SJSA1 (cell line): ENCODE data around the gene NEMP1. TPM values are rescaled to one million over a fixed set of nuclear protein-coding genes. Genes with fewer than 3 reads are reported as not detected.
"Not testable (repeated sequence)": the region's sequence is repeated elsewhere in the genome, so short reads cannot be mapped to it uniquely, and the experiment has no call there.

Experiments used
- DNase-seq, 2 experiments: peaks; one replicate each; pipeline ENCODE4 v3.0.0-alpha.2; 2015 to 2020; ENCODE audit warnings: low spot score in 2 of 2, low read depth in 1 of 2
- H3K27ac ChIP-seq: fragments of 250-450 bp; sonication (Bioruptor Pico); 2 replicates; pipeline ENCODE4 v1.5.1; 2020; ENCODE audit warnings: mild to moderate bottlenecking, moderate library complexity
- H3K27me3 ChIP-seq: fragments of 250-450 bp; sonication (Bioruptor Pico); replicated peaks from 2 replicates; pipeline ENCODE4 v1.5.1; 2020; ENCODE audit warnings: mild to moderate bottlenecking, moderate library complexity
- H3K36me3 ChIP-seq: fragments of 250-450 bp; sonication (Bioruptor Pico); 2 replicates; pipeline ENCODE4 v1.5.1; 2020; ENCODE audit warnings: mild to moderate bottlenecking
- H3K4me1 ChIP-seq: fragments of 250-450 bp; sonication (Bioruptor Pico); replicated peaks from 2 replicates; pipeline ENCODE4 v1.6.1; 2021; ENCODE audit warnings: mild to moderate bottlenecking
- H3K4me3 ChIP-seq: fragments of 250-450 bp; sonication (Bioruptor Pico); 2 replicates; pipeline ENCODE4 v1.5.1; 2020; ENCODE audit warnings: mild to moderate bottlenecking
- H3K9me3 ChIP-seq: fragments of 250-450 bp; sonication (Bioruptor Pico); replicated peaks from 2 replicates; pipeline ENCODE4 v1.5.1; 2020; ENCODE audit warnings: mild to moderate bottlenecking
- total RNA-seq: library from RNA; depleted of rRNA; stranded (reverse); fragments of >200 nt; shearing (Covaris generic); gene quantifications from 2 replicates; pipeline ENCODE4 v1.2.3, GENCODE V29; 2014

The NEMP1 gene
- total RNA-seq, 1 experiment from 2014 or later = 40.3 TPM

DNA sequence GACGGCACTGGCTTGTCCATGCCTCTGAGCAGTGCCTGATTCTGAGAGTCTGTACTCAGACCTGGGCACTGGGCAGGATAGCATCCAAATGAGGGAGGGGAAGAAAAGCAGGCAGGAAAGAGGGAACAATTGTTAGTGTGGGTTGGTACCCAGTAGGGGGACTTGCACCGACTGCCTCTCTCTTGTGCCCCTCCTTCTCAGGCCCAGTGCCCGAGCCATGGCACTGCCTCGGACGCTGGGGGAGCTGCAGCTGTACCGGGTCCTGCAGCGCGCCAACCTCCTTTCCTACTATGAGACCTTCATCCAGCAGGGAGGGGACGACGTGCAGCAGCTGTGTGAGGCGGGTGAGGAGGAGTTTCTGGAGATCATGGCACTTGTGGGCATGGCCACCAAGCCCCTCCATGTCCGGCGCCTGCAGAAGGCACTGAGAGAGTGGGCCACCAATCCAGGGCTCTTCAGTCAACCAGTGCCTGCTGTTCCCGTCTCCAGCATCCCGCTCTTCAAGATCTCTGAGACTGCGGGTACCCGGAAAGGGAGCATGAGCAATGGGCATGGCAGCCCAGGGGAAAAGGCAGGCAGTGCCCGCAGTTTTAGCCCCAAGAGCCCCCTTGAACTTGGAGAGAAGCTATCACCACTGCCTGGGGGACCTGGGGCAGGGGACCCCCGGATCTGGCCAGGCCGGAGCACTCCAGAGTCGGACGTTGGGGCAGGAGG is 12.5 kb upstream of the NEMP1 start:
- no peak for DNase-seq
- peaks cover 52% of the 10 kb centered on the region for H3K36me3 ChIP-seq
- peaks cover 28% of the 10 kb centered on the region for H3K4me1 ChIP-seq

DNA sequence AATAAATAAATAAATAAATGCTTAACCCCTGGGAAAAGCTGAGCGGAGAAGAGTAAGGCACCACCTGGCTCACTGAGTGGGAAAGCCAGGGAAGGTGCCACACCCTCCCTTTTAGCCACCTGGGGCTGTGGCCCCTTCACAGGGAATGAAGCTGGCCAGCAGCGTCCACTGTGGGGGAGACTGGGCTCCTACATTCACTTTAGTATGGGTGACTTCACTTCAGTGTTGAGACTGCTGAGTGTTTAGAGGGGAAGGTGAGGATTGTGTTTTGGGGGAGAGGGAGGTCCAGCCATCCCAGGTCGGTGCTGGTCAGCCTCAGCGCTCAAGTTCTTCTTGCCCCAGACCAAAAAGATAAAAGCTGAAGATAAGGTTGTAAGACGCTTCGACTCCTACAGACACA is 11.9 kb upstream of the NEMP1 start:
- Histone ChIP-seq H3K4me1 (peaks cover 31% of the 10 kb centered on the region), H3K9me3 (no peaks in the 10 kb centered on the region), H3K27me3 (no peaks in the 10 kb centered on the region), H3K36me3 (peaks cover 46% of the 10 kb centered on the region), H3K4me3 (peak overlapping the region; percentile 73), H3K27ac (no peak overlapping the region)
- no peak for DNase-seq

More for the DNA sequence above, 12.5 kb upstream of the NEMP1 start:
- Histone ChIP-seq H3K4me3 (no peak overlapping the region), H3K27ac (no peak overlapping the region), H3K27me3 (no peaks in the 10 kb centered on the region), H3K9me3 (no peaks in the 10 kb centered on the region)

DNA sequence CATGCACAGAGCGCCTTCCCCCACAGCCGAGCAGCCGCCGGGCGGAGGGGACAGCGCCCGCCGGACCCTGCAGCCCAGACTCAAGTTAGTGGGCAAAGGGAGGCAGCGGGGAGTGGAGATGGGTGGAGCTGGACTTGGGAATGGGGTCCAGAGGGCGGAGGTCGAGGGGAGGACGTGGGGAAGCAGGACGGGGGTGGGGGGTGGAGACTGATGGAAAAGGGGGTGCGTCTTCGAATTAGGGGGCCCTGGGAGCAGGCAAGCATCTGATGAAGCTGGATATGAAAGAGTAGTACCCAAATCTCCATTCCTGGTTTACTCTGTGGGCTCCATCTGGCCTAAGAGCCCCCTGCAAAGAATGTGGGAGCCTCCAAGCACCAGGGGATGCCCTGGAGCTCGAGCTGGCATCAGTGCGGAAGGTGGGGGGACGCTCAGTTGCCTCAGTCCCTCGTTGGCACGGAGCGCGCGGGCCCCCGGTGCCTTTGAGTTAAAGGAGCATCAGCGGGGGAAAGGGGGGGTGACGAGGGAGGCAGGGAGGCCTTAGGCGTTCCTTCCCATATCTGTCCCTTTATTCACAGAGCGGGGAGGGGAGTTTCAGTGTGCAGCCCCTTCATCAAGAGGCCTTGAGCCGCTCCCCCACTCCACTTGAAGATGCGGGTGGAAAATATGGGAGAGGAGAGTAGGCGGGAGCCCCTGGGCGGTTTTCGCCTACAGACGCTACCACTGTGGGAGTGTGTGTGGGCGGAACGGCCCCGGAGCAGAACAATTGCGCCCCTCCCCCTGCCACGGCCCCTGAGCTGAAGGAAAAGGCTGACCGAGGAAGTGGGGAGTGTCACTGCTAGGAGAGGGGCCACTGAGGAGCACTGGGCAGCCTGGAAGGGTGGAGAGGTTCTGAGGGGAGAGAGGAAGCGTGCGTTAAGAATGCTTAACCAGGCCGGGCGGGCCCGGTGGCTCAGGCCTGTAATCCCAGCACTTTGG is 11.0 kb upstream of the NEMP1 start:
- H3K36me3 ChIP-seq = peaks cover 37% of the 10 kb centered on the region
- peaks cover 31% of the 10 kb centered on the region for H3K4me1 ChIP-seq
- no peaks in the 10 kb centered on the region for H3K27me3 ChIP-seq
- H3K4me3 ChIP-seq = peak overlapping the region; percentile 73
- DNase-seq = peak; percentile 82
- peak overlapping the region; percentile 31; the same call in 1 of the 2 replicates for H3K27ac ChIP-seq
- no peaks in the 10 kb centered on the region for H3K9me3 ChIP-seq

DNA sequence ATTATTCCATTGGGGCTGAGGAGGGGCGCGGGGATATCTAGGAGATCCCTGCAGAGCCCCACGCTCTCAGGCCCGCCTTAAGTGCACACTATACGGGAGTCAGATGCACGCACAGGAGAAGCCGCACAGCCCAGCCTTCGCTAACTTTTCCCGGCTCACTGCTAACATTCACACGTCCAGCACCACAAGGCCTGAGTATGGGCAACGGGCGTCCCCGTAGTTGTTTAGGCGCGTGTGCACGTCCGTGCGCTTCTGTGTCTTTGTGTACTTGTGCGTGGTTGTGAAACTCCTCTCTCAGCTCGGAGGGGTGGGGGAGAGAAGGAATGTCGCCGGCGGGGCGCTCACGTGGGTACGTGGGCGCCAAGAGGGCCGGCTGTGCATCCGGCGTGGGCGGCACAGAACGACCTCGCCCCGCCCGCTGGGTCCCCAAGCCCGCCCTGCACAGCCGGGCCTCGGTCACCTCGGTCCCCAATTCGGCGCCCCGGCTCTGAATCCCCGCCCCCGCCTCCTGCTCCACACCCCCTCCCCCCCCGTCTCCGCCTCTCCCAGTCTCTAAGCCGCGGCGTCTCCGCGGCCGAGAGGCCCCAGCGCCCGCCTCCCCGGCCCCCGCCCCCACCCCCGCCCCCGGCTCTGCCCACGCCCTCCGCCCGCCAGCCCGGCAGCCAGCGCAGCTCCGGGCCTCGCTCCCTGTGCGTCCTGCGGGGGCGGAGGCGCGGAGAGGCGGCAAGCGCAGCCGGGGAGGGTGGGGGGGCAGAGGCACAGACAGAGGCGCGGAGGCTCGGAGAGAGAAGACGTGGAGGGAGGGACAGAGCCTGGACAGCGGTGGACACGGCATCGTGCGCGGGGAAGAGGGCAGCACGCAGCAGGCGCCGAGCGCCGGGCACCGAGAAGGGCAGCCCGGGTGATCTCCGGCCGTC is 10.0 kb upstream of the NEMP1 start, which contains the start of gene NAB2:
TSS of gene NAB2 (plus strand) at position 761 of the 917 bp plus-strand sequence. CDS start 158 bp downstream, outside the sequence.
- Histone ChIP-seq H3K4me3 (peak within 1 kb of the TSS; percentile 73), H3K4me1 (peaks cover 24% of the 10 kb centered on the region), H3K27me3 (no peaks in the 10 kb centered on the region), H3K27ac (peak within 1 kb of the TSS; percentile 92), H3K36me3 (peaks cover 31% of the 10 kb centered on the region), H3K9me3 (no peaks in the 10 kb centered on the region)
- peak; percentile 94 to 97 for DNase-seq

DNA sequence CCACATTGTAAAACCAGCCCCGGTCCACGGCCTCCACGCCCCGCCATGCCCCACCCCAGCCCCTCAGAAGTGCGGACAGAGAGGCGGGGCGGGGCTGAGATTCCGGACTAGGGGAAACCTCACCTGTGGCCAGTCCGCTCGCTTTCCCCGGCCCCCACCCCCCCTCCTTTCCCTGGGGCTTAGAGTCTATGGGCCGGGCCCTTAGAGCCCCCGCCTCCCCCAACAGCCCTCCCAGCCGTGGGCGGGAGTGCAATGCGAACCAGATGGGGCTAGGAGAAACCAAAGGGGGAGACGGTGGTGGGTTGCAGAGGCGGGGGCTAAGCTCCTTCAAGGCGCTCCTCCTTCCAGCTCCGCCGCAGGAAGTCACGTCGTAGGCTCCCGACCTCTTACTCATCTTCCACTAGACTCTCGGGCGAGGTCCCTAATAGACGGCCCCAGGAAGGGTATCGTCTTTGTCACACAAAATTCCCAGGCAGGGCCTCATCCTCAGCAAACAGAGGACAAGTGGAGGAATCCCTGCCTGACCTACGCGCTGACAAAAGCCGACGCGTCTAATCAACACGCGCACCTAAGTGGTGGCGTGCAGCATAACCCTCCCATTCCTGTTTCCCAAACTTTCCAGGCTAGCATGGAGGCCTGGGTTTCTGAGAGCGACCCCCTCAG is 9.2 kb upstream of the NEMP1 start:
- Histone ChIP-seq H3K36me3 (peaks cover 24% of the 10 kb centered on the region), H3K9me3 (no peaks in the 10 kb centered on the region), H3K4me3 (peak overlapping the region; percentile 55), H3K27ac (peak overlapping the region; percentile 92), H3K4me1 (peaks cover 20% of the 10 kb centered on the region), H3K27me3 (no peaks in the 10 kb centered on the region)
- DNase-seq = peak; percentile 88 to 94

DNA sequence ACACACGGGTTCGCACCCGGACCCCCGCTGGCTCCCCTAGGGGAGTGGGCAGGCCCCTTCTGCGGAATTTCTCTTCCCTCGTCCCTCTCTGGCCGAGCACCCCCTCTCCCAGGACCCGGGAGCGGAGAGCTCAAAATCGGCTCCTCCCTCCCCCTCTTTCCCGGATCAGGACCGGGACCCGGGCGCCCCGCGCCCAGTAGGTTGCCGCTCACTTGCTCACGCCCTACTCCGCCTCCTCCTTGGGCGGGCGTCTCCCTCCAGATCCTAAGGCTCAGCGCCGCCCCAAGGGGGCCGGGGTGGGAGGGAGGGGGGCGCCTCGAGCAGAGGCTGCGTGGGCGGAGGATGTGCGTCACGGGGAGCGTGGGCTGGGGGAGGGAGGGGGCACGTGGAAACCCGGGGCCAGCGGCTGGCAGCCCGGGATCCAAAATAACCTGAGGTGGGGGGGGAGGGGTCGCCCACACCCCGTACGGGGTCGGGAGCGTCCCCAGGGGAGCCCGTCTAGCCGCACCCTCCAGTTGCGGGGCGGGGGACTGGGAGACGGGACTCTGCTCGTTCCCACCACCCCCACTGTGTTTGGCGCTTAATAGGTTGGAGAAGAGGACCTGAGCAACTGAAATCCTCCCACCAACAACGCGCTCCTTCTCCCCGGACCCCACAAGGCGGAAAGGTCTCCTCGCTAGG is 8.6 kb upstream of the NEMP1 start:
- Histone ChIP-seq H3K4me3 (peak overlapping the region; percentile 55), H3K36me3 (peaks cover 17% of the 10 kb centered on the region), H3K9me3 (no peaks in the 10 kb centered on the region), H3K4me1 (peaks cover 20% of the 10 kb centered on the region), H3K27me3 (no peaks in the 10 kb centered on the region), H3K27ac (peak overlapping the region; percentile 92)
- DNase-seq = peak; percentile 71 to 88

DNA sequence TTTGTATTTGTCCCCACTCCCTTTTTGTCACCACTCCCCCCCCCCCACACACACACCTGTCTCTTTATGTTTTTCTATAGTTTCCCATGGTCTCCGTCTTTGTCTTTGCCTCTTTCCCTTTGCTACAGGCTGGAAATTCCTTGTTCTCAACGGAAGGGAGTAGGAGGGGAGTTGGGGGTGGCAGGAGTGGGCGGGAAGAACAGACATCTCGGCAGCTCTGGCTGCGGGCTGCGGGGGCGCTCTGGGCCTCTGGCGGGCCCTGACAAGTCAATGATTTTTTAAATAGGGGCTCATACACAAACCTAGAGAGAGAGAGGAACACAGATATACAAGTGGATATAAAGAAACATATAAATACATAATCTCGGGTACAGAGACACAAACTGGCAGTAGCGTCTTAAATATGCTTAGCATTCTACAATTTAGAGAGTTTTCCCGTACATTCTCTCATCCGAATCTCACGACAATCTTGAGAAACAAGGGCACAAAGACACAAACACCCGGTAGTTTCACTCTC is 8.0 kb upstream of the NEMP1 start:
- Histone ChIP-seq H3K36me3 (peaks cover 11% of the 10 kb centered on the region), H3K4me3 (peak overlapping the region; percentile 55), H3K4me1 (peaks cover 20% of the 10 kb centered on the region), H3K27me3 (no peaks in the 10 kb centered on the region), H3K27ac (peak overlapping the region; percentile 92), H3K9me3 (no peaks in the 10 kb centered on the region)
- peak; percentile 76 to 81 for DNase-seq

DNA sequence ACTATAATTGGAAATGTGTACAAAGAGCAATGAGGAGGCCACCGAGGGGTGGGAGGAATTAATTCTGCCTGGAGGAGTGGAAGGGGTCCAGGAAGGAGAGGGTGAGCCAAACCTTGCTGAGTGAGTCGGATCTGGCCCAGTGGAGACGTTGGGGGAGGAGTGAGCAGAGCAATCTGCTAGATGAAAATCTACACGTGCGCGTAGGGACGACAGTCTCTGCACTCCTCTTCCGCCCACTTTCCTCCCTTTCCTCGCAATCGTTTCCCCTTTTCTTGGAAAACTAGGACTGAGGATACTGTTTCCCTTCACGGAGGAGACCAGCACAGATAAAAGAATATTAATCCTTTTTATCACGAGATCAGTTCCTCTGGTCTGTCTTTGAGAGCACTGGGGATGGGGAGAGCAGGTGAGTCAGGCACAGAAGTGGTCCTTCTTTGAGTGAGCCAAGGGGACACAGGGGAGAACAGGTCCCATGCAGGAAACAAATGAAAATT is 7.5 kb upstream of the NEMP1 start:
- Histone ChIP-seq H3K27me3 (no peaks in the 10 kb centered on the region), H3K27ac (peak overlapping the region; percentile 92), H3K4me1 (peaks cover 20% of the 10 kb centered on the region), H3K36me3 (peaks cover 6% of the 10 kb centered on the region), H3K4me3 (peak overlapping the region; percentile 55), H3K9me3 (no peaks in the 10 kb centered on the region)
- DNase-seq = no peak

DNA sequence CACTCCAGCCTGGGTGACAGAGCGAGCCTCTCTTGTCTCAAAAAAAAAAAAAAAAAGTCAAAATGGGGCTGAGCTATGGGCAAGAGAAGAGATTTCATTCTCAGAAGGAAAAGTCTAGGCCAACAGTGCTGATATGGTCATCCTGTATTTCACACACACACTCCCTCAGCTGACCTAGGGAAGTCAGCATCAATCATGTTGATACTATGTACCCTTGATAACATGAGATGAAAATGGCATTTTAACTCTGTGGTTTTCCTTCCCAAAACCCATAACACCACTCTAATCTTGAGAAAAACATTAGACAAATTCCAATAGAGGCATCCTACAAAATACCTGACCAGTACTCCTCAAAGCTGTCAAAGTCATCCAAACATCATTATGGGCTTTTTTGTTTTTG is 2.3 kb upstream of the NEMP1 start:
- Histone ChIP-seq H3K27ac (no peak overlapping the region), H3K4me1 (peaks cover 9% of the 10 kb centered on the region), H3K27me3 (no peaks in the 10 kb centered on the region), H3K4me3 (no peak overlapping the region), H3K9me3 (no peaks in the 10 kb centered on the region), H3K36me3 (peaks cover 14% of the 10 kb centered on the region)
- DNase-seq = no peak

DNA sequence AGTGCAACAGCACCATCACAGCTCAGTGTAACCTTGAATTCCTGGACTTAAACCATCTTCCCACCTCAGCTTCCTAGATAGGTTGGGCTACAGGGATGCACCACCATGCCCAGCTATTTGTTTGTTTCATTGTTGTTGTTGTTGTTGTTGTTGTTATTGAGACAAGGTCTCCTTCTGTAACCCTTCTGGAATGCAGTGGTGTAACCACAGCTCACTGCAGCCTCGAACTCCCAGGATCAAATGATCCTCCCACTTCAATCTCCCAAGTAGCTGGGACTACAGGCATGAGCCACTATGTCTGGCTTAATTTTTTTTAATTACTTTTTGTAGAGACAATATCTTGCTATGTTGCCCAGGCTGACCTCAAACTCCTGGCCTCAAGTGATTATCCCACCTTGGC is 1.2 kb upstream of the NEMP1 start:
- H3K9me3 ChIP-seq = no peaks in the 10 kb centered on the region

DNA sequence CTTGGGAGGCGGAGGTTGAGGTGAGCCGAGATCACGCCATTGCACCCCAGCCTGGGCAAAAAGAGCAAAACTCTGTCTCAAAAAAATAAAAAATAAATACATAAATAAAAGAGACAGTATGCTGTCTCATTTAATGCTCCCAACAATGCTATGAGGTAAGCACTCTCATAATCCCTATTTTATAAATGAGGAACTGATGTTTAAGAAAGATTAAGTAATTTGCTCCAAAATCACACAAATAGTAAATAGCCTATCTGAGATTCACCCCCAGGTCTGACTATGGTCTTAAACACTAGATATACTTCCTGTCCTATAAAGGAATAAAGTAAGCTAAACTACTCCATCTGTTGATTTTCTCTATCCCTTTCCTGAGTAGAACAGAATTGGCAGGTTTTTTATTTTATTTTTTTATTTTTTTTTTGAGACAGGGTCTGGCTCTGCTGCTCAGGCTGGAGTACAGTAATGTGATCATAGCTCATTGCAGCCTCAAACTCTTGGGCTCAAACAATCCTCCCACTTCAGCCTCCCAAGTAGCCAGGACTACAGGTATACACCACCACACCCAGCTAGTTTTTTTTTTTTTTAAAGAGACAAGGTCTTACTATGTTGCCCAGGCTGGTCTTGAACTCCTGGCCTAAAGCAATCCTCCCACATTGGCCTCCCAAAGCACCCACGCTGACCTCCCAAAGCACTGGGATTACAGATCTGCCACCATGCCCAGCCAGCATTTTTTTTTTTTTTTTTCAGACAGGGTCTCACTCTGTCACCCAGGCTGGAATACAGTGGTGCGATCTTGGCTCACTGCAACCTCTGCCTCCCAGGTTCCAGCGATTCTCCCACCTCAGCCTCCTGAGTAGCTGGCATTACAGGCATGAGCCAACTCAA is 4.8 kb downstream of the NEMP1 start:
- not testable (repeated sequence) for H3K4me1 ChIP-seq, H3K27ac ChIP-seq, DNase-seq, H3K4me3 ChIP-seq, H3K27me3 ChIP-seq, H3K9me3 ChIP-seq
- peaks cover 61% of the 10 kb centered on the region for H3K36me3 ChIP-seq

More for the DNA sequence above, 1.2 kb upstream of the NEMP1 start:
- DNase-seq = no peak
- H3K4me3 ChIP-seq = no peak overlapping the region
- peaks cover 8% of the 10 kb centered on the region; the same call in 1 of the 2 replicates for H3K4me1 ChIP-seq
- no peak overlapping the region for H3K27ac ChIP-seq
- H3K27me3 ChIP-seq = no peaks in the 10 kb centered on the region
- H3K36me3 ChIP-seq = peaks cover 16% of the 10 kb centered on the region
